Measurements from ENCODE around the gene FZR1. TPM values are rescaled to one million over a fixed set of nuclear protein-coding genes. Genes with fewer than 3 reads are reported as not detected.

The FZR1 gene
- total and polyA plus RNA-seq, 2 of the 13 experiments (the other 11 are each of a cell fraction or from before 2014, with no cell fraction given): 29.0 to 30.8 TPM

- DNase-seq (ENCODE audit: low spot score) (no peak), FAIRE-seq (no peak), ATAC-seq (no peak)
- Histone ChIP-seq H4K20me1 (ENCODE audit: insufficient read depth, low read length) (no peaks in the 10 kb centered on the region), H3K27ac (ENCODE audit: extremely low read length, insufficient read depth, low read length) (no peak overlapping the region), H2AFZ (ENCODE audit: low read length) (no peak overlapping the region), H3K4me2 (ENCODE audit: low read depth, low read length) (no peak overlapping the region), H3K79me2 (ENCODE audit: insufficient read depth, low read length) (no peaks in the 10 kb centered on the region), H3K36me3 (replicated peaks in 1 of 2; ENCODE audit: control insufficient read depth in 1 of 2, insufficient read depth in 2 of 2, low read length in 2 of 2) (peaks cover 12 to 20% of the 10 kb centered on the region in 2 experiments; a peak in 4 of 5 replicates), H3K4me1 (ENCODE audit: insufficient read depth, low read length) (no peaks in the 10 kb centered on the region), H3K27me3 (ENCODE audit: control insufficient read depth in 1 of 2, insufficient read depth in 2 of 2, low read length in 2 of 2) (no peaks in the 10 kb centered on the region), H3K9ac (ENCODE audit: insufficient read depth, low read depth, low read length) (no peak overlapping the region), H3K4me3 (replicated peaks in 1 of 3; ENCODE audit: insufficient read depth in 1 of 3, low read depth in 2 of 3, low read length in 3 of 3) (no peak overlapping the region), H3K9me3 (ENCODE audit: low read length) (no peaks in the 10 kb centered on the region)
- 95% methylated on average over 4 of the region's 17 CpGs for WGBS (ENCODE audit: low lambda C conversion rate)
- ChIA-PET POLR2A (no interaction called here), CTCF (ENCODE audit: low intra/inter-chr PET ratio, low total read pairs) (no interaction called here)
- no peak for TF ChIP-seq HMG20A (CRISPR knock-in tag; IDR thresholded peaks at IDR 0.05; ENCODE audit: borderline replicate concordance)
- TF ChIP-seq GLI4 (CRISPR knock-in tag; IDR thresholded peaks at IDR 0.05; ENCODE audit: borderline replicate concordance): no peak
- no peak for TF ChIP-seq ZNF570 (CRISPR knock-in tag; IDR thresholded peaks at IDR 0.05; ENCODE audit: borderline replicate concordance)
- TF ChIP-seq RELA (CRISPR knock-in tag; IDR thresholded peaks at IDR 0.05): no peak
- no peak for TF ChIP-seq ZBTB7A (CRISPR knock-in tag; IDR thresholded peaks at IDR 0.05)
- no peak for TF ChIP-seq ZBTB38 (CRISPR knock-in tag; IDR thresholded peaks at IDR 0.05)
- no peak for TF ChIP-seq UBTF (CRISPR knock-in tag; IDR thresholded peaks at IDR 0.05)
- no peak for TF ChIP-seq ZNF605 (CRISPR knock-in tag; IDR thresholded peaks at IDR 0.05)
- TF ChIP-seq ZNF597 (CRISPR knock-in tag; IDR thresholded peaks at IDR 0.05): no peak
- TF ChIP-seq MLLT10 (CRISPR knock-in tag; IDR thresholded peaks at IDR 0.05): no peak
- no peak for TF ChIP-seq PITX1 (CRISPR knock-in tag; IDR thresholded peaks at IDR 0.05)
- no peak for TF ChIP-seq RCOR2 (CRISPR knock-in tag; IDR thresholded peaks at IDR 0.05)
- TF ChIP-seq NFIB (CRISPR knock-in tag; IDR thresholded peaks at IDR 0.05; ENCODE audit: borderline replicate concordance): no peak
- TF ChIP-seq HBP1 (CRISPR knock-in tag; IDR thresholded peaks at IDR 0.05; ENCODE audit: low read depth): no peak
- TF ChIP-seq HCFC1 (IDR thresholded peaks at IDR 0.05; ENCODE audit: low read depth, low read length): no peak
- TF ChIP-seq ZNF562 (CRISPR knock-in tag; IDR thresholded peaks at IDR 0.05; ENCODE audit: borderline replicate concordance): no peak
- no peak for TF ChIP-seq RARA (CRISPR knock-in tag; IDR thresholded peaks at IDR 0.05)
- TF ChIP-seq ZNF577 (CRISPR knock-in tag; IDR thresholded peaks at IDR 0.05; ENCODE audit: borderline replicate concordance, low read depth): no peak
- intact Hi-C loops (cut with micrococcal nuclease; ENCODE audit: unreplicated experiment): no loop called here
- BruUV-seq (replicated peaks): no TSS peak
- in situ Hi-C loops (cut with HindIII; ENCODE audit: extremely low pct_ligation_motif_present, low pct_unique_long_range_greater_than_20kb): no loop called here
Observed at GRCh38 chr19:3533033-3533432, 26.9 kb downstream of the FZR1 start.

Measured in HepG2 (cell line).